ENCODE measurements around the gene MSH5.
A peak's percentile ranks its signal among the peaks of the same experiment; 100 is the strongest.

Gene MSH5

GRCh38 chr6:31713991-31714684, 25.7 kb upstream of the MSH5 start:
- peak; percentile 71 for DNase-seq

DNA sequence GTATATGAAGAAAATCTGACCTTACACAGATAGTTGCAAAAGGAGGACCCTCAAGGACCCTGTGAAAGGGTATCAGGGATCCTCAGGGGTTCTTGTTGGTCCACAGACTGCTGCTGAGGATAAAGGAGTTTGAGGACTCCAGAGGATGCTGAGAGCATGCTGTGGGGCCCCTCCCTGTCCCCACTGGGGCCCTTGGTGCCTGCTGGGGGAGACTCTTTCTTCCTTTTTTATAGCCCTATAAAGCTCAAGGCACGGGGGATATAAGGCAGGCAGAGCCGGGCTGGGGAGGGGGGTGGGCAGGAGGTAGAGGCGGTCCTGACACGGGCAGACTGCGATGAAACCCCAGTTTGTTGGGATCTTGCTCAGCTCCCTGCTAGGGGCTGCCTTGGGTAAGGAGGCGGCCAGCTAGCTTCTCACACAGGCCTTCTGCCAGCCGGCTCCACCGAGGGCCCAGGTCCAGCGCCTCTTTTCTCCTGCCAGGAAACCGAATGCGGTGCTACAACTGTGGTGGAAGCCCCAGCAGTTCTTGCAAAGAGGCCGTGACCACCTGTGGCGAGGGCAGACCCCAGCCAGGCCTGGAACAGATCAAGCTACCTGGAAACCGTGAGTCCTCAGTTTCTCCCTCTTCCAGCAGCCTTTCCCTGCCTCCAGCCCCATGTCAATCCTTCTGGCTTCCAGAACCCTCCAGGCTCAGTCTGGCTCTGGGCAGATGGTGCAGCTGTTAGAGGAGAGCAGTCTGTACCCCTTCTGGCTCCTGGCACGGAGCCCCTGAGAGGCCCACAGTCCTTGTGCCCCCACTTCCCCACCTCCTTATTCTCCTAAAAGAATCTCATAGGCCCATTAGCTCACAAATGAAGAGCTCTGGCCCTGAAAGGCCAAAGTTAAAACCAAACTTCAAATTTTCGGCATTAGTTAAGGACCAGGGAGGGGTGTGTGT, 24.5 kb upstream of the MSH5 start, which contains the start of gene LY6G6D:
Gene LY6G6D, plus strand, starts transcription at position 327 of the 937 bp plus-strand sequence. Its CDS starts 8 bp downstream, at position 335.
- no peak for DNase-seq

GRCh38 chr6:31717499-31718222, 22.1 kb upstream of the MSH5 start:
- no peak for DNase-seq

- no peak for DNase-seq
These were observed 21.5 kb upstream of the MSH5 start for GRCh38 chr6:31718265-31718664.

DNA sequence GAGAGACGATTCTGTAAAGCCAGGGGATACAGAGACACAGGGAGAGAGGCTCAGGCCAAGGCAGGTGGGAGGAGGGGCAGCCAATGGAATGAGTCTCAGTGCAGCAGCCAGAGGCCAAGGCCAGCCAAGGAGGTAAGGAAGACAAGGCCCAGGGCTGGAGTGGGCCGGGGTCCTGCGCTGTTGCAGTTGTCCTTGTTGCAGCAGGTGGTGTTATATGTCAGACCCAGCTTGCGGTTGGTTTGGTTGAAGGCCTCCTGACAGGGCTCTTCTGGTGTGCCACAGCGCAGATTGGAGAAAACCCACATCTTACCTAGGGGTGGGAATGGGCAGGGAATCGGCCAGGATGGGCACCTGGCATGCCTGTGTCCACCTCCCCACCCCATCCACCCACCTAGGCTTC, 20.8 kb upstream of the MSH5 start:
- no peak for DNase-seq

GRCh38 chr6:31720196-31720770, 19.5 kb upstream of the MSH5 start:
- no peak for DNase-seq

DNA sequence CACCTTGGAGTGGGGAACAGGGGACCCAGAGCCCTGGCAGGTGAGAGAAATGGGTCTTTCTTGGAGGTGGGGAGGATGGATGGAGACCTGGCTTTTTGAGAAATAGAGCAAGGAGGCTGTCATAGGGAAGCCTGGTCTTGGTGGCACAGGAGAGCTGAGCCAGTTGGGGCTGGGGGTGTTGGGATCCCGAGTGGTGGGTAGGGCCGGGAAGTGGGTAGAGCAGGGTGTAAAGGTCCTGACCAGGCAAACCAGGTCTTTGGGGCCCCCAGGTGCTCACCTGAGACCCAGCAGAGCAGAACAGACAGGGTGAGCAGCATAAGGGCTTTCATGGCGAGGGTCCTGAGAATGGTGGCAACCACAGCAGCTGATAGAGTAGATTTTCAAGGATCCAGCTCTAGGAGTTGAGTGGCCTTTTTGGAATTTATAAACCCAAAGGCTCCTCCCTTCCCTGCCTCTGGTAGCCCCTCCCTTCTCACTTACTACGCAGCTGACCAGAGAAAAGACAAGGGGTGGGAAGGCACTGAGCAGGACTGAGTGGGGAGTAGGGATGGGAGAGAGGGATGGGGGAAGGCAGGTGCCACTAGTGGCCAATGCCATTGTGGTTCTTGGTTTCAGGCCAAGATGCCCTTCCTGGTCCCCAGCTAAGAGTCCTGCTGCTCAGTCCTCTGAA, 18.3 kb upstream of the MSH5 start, which contains the start of gene LY6G6C:
Gene LY6G6C, minus strand, starts transcription at position 396 of the 670 bp plus-strand sequence. Its CDS starts 67 bp downstream, at position 329.
- DNase-seq = no peak

GRCh38 chr6:31722173-31722572, 17.6 kb upstream of the MSH5 start:
- no peak for DNase-seq

DNA sequence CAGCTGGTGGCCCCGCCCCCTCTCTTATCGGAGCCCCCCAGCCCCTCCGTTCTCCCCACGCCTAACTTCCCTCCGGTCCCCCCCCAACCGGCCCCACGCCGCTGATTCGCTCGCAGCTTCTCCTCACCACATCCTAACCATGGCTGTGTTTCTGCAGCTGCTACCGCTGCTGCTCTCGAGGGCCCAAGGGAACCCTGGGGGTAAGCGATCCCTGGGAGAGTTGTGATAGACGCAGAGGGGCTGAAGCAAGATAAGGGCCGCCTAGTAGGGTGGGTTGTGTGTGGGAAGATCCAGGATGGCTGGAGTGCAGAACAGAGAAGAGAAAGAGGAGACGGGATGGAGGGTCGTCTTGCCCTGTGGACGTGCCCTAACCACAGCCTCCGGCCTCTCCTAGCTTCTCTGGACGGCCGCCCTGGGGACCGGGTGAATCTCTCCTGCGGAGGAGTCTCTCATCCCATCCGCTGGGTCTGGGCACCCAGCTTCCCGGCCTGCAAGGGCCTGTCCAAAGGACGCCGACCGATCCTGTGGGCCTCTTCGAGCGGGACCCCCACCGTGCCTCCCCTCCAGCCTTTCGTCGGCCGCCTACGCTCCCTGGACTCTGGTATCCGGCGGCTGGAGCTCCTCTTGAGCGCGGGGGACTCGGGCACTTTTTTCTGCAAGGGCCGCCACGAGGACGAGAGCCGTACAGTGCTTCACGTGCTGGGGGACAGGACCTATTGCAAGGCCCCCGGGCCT, 16.4 kb upstream of the MSH5 start, which contains the start of gene MPIG6B:
Gene MPIG6B, plus strand, starts transcription at position 129 of the 735 bp plus-strand sequence. Its CDS starts 11 bp downstream, at position 140.
- no peak for DNase-seq

DNA sequence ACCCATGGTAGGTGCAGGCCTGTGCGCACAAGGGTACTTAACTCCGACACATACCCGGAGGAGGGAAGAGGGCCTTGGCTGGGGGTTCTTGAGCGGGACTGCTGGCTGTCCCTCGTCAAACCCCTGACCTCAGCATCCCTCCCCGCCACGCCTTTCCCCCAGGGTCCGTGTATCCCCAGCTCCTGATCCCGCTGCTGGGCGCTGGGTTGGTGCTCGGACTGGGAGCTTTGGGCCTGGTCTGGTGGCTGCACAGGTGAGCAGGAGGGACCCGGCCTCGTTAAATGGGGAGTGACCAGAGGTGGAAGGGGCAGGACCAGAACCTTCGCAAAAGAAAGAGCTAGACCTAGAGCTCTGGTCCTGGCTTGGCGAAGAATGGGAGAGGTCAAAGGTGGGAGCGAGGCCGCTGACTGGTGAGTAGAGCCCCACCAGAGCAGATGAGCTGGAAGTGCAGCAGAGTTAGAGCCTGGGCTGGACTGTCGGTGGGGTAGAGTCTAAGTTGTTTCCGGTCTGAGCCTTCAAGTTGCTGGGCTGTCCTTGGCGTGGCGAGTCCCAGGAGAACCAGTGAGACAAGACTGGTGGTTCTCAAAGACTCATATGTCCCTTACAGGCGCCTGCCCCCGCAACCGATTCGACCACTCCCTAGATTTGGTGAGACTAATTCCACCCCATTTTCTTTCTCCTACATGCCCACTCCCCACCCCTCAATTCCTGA, 15.7 kb upstream of the MSH5 start:
- DNase-seq = no peak

- no peak for DNase-seq
These were observed 14.1 kb upstream of the MSH5 start for GRCh38 chr6:31725502-31726350.

DNA sequence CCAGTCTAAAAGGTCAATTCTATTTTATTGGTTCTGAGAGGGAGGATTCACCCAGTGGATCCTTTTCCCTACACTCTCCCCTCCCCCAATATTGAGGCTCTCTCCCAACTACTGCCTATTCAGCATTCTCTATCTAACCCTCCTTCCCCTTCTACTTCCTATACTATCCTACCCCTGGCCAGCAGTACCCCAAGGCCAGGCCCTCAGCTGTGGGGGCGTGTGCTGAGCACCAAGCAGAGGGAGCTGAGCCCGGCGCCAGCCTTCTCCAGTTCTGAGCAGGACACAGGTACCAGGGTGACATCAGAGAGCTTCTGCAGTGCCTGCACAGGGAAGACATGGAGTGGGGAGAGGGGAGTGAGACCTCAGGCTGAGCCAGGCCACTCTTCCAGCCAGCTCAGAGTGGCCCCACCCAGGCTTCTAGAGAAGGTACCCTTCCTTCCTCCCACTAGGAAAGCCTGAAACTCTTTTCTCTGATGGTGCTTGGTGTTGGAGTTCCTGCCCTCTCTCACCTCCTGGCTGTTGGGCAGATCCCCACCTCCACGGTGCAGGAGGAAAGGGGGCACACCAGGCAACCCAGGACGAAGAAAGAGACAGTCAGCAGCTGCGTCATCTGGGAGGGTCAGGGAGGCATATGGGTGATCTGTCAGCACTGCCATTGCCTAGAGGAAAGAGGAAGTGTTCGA, 12.6 kb upstream of the MSH5 start:
- no peak for DNase-seq

DNA sequence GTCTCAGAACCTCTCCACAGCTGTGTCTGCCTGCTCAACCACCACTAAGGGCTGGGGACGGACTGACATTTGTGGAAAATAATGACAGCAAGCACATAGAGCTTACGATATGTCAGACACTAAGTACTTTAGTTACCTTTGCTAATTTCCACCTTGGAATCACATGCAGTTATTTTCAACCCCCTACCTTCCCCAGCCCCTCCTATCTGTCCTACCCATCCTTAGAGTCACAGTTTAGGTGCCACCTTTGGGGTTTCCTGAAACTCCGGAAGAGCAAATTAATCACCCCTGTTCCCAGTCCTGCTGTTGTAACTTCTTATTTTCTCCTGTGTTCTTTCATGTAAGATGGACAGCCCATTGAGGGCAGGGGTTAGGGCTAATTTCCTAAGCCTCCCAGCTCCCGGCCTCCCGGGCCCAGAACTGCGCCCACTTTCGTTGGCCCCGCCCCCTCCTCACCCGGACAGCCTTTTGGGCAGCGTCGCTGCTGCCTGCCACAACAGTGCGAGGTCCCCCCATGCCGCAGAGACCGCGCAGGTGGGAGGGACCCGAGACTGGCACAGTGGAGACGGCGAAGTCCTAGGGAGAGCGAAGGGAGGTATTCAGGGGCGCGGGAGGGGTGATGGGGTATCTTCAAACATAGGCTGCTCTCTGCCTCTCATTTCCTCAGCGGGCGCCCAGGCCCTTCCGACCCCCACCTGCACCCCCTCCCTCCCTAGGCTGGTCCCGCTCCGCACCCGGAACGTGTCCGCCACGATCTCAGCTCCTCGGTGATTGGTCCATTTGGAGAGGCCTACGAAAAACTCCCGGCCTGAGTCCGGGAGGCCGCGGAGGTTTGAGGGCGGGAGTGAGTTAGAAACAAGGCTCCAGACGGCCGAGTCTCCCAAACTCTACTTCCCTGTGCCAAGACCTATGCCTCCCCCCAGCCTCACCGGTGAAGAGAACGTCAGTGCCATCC, 11.8 kb upstream of the MSH5 start:
- DNase-seq = no peak

GRCh38 chr6:31728767-31729514, 10.9 kb upstream of the MSH5 start, which contains the start of gene DDAH2:
DDAH2 (minus strand) TSS chr6:31729299; CDS start chr6:31729161, 138 bp downstream.
- peak; percentile 28 for DNase-seq

DNA sequence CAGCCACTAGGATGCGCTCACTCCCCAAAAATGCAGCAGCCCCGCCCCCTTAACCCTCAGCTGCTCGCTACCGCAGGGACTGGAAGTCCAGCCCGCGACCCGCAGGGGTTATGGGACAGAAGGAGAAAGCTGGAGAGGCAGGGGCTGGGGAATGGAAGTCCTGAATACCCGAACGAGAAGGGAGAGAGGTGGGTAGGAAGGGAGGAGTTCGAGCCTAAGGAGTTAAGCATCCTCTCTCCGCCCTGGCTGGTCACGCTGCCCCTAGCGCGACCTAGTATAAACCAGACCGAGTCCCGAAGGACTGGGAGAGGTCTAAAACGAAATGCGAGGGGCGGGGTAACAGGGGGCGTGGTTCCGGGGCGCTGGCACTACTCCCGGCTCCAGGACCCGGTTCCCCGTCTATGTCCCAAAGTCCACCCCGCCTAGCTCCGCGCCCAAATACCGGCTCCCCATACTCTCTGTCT, 10.3 kb upstream of the MSH5 start:
- peak; percentile 96 for DNase-seq

GRCh38 chr6:31729979-31730630, 9.7 kb upstream of the MSH5 start:
- peak; percentile 97 for DNase-seq

Measured in retina (tissue), 1 donor.